HG03196 (cell line): Measurements from ENCODE around the gene WDR88.

Experiments
- ATAC-seq: cut with Tn5 transposase; IDR thresholded peaks from one replicate; pipeline ENCODE4 v1.9.1; 2021; ENCODE audit not compliant: unreplicated experiment

The WDR88 gene

GRCh38 chr19:33132021-33132420 lies at the start of gene WDR88:
TSS of gene WDR88 (plus strand) at chr19:33132114. CDS start at chr19:33132170, 56 bp downstream.
- ATAC-seq, result no peak

GRCh38 chr19:33085570-33086128 lies 46.3 kb upstream of the WDR88 start:
- no peak for ATAC-seq

- ATAC-seq, result no peak
Observed at GRCh38 chr19:33086955-33087354, 45.0 kb upstream of the WDR88 start.

GRCh38 chr19:33089010-33089409 lies 42.9 kb upstream of the WDR88 start:
- ATAC-seq, result no peak

GRCh38 chr19:33090179-33090578 lies 41.7 kb upstream of the WDR88 start:
- ATAC-seq, result no peak

- no peak for ATAC-seq
Observed at GRCh38 chr19:33093420-33094210, 38.3 kb upstream of the WDR88 start.

GRCh38 chr19:33094436-33095067 lies 37.4 kb upstream of the WDR88 start:
- ATAC-seq, result no peak

- ATAC-seq, result no peak
Observed at GRCh38 chr19:33096005-33096404, 35.9 kb upstream of the WDR88 start.

- ATAC-seq, result no peak
Observed at GRCh38 chr19:33098055-33098534, 33.8 kb upstream of the WDR88 start.

GRCh38 chr19:33100894-33101644 lies 30.8 kb upstream of the WDR88 start:
- ATAC-seq, result no peak

- ATAC-seq, result no peak
Observed at GRCh38 chr19:33102893-33103292, 29.0 kb upstream of the WDR88 start.

- no peak for ATAC-seq
Observed at GRCh38 chr19:33108161-33108560, 23.8 kb upstream of the WDR88 start.

GRCh38 chr19:33110137-33110910 lies 21.6 kb upstream of the WDR88 start:
- no peak for ATAC-seq

GRCh38 chr19:33111587-33111986 lies 20.3 kb upstream of the WDR88 start:
- no peak for ATAC-seq

- ATAC-seq, result no peak
Observed at GRCh38 chr19:33114312-33114711, 17.6 kb upstream of the WDR88 start.

GRCh38 chr19:33117501-33117900 lies 14.4 kb upstream of the WDR88 start:
- ATAC-seq, result no peak

- ATAC-seq, result no peak
Observed at GRCh38 chr19:33118643-33119042, 13.3 kb upstream of the WDR88 start.

GRCh38 chr19:33124207-33125098 lies 7.5 kb upstream of the WDR88 start:
- ATAC-seq, result no peak

- ATAC-seq, result no peak
Observed at GRCh38 chr19:33125929-33126388, 6.0 kb upstream of the WDR88 start.
